ENCODE measurements around the gene WDR36.
"Not testable (repeated sequence)": the region's sequence is repeated elsewhere in the genome, so short reads cannot be mapped to it uniquely, and the experiment has no call there.

WDR36 gene

DNA sequence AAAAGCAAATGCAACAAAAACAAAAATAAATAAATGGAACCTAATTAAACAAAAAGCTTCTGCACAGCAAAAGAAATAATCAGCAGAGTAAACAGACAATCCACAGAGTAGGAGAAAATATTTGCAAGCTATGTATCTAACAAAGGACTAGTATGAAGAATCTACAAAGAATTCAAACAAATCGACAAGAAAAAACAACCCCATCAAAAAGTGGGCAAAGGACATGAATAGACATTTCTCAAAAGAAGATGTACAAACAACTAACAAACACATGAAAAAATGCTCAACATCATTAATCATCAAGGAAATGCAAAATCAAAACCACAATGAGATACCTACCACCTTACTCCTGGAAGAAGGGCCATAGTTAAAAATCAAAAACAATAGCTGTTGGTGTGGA, 49.3 kb downstream of the WDR36 start:
- not testable (repeated sequence) for DNase-seq

DNA sequence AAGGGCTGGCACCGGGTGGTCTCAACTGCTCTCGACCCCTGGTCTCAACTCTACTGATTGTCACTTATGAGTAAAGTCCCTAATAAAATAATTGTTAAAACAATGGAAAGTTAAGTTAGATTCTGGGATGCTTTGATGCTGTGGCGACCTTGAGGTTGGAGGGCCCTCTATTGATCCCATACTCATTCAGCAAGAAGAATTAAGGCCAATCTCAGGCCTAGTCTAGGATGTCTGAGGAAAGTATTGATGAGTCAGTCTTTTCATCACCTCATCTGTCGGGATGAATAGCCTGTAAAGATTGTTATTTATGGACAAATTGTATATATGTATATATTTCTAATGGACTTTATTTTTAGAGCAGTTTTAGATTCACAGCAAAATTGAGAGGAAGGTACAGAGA, 50.8 kb downstream of the WDR36 start:
- no peak for DNase-seq

DNA sequence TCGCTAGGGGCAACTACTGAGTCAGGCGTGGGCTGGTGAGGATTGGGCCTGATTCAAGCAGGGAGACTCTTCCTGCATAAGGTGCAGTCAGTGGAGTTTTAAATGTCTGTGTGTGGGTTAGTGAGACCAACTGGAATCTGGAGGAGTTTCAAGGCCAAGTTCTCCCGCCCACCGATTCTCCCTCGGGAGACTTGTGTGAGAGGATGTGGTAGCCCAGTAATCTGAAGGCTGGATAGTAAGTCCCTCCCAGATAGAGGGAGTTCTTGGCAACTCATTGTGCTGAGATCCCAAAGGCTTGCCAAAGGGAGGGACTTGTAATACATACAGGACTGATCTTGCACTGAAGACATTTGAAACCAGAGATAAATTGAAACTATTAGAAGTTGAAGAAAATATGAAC, 51.8 kb downstream of the WDR36 start:
- DNase-seq = no peak

DNA sequence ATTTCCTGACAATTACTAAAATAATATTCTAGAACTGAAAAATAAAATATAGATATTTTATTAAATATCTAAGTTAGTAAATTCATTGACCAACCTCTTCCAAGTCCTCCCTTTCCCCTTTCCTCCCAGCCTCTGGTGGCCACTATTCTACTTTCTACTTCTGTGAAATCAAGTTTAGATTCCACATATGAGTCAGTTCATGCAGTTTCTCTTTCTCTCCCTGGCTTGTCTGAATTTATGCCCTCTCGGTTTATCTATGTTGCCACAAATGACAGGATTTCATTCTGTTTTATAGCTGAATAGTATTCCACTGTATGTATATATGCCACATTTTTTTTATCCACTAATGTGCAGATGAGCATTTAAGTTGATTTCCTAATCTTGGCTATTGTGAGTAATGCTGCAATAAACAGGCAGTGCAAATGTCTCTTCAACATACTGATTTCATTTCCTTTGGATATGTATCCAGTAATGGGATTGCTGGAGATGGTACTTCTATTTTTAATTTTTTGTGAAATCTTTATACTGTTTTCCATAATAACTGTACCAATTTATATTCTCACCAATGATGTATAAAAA, 52.3 kb downstream of the WDR36 start:
- DNase-seq = peak; percentile 57

DNA sequence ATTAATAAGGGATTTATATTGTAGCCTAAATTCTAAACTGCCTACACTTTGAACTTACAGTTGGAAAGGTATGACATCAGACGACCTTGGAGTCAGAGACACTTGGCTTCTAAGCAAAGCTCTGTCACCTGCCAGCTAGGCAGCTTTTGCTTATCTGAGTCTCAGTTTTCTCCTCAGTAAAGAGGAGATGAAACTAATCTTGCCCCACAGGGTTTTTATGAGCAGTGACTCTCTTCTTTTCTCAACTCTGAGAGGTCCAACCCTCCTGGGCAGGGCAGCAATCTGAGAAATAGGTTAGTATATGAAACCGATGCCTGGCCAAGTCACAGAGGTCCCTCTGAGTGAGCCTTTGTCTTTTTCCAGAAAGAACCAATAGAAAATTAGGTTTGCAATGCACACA, 53.9 kb downstream of the WDR36 start:
- DNase-seq = no peak

DNA sequence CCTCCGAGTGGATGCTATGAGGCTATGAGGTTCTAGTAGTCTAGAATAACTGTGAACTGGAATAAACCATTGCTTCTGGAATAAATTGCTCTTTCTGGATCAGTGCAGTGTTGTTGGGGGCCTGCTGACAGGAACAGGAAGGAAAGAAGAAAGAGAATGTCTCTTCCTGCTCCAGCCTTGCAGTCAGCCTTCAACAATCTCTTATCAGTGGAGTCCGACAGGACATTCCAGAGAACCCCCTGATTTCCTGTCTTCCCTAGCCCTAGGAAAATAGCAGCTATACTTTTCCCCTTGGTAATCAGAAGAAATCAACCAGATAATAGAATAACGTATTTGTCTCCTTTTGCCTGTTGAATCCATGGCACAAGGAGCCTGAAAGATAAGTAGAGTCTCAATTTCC, 55.4 kb downstream of the WDR36 start:
- DNase-seq = no peak

DNA sequence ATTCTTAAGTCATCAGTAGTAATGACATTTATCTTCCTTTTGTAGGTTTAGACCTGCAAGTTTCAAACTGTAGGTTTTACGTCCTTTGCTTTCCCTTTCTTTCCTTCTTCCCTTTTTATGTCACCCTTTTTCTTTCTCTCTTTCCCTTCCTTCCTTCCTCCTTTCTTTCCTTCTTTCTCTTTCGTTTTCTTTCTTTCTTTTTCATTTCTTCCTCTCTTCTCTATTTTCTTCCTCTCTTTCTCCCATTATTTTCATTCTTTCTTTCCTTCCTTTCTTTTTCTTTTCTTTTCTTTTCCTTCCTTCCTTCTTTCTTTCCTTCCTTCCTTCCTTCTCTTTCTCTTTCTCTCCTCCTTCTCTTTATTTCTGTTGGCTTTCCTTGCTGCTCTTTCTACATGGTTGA, 59.9 kb downstream of the WDR36 start:
- no peak for DNase-seq

DNA sequence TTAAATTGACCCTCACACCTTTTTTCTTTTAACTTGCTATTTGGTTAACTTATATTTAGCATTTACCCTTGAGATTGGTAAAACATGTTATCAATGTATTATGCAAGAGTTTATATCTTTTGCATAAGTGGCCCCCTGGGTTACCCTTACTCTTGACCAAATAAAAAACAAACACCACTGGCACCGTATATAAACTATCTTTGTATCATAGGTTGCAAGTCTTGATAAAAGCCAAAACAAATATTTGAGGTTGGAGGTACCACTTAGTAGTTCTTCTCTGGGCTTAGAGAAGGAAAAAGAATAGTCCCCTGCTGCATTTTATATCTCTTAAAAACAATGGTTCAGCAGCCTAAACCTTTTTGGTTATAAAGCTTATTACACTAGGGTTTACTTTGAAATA, 61.3 kb downstream of the WDR36 start:
- DNase-seq = no peak

DNA sequence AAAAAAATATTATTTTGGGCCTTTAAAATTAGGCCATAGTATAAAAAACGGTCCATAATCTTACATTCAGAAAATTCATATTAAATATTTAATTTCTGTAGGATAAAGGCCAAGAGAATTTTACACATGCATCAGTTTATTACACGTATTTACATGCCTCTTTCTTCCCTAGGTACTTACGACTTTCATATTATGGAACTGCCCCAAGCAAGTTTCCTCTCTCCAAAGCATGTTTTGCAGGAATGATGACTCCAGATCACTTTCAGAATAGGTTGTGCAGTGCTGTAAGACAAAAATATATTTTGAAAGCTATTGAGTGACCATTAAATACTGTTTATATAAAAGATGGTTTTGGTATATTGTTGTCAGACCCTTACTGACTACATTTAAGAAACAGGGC, 61.8 kb downstream of the WDR36 start:
- no peak for DNase-seq

DNA sequence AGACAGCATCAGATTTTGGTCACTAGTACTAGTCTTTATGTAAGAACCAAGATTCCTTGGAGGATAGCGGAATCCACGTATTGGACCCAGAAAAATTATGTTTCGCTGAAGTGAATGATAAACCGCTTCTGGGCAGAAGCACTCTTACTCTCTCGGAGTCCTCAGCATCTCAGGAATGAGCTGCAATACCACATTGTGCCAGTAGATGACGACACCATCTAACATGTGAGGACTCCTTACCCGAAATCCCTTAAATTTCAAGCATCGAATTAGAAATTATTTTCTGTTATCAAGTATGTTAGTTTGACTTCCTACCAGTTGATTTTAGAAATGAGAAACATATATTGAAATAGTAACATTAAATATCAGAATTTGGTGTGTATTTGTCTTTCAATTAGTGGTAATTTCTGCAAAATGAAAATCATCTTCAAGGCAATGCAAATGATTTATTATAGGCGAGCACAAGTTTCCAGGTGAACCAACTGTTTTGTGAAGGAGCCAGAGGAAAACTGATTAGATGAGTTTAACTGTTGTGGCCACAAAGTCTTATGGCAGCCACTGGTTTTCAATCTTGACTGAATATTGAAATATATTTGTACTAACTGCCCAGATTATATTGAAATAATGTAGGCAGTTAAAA, 66.1 kb downstream of the WDR36 start:
- DNase-seq = peak; percentile 81

DNA sequence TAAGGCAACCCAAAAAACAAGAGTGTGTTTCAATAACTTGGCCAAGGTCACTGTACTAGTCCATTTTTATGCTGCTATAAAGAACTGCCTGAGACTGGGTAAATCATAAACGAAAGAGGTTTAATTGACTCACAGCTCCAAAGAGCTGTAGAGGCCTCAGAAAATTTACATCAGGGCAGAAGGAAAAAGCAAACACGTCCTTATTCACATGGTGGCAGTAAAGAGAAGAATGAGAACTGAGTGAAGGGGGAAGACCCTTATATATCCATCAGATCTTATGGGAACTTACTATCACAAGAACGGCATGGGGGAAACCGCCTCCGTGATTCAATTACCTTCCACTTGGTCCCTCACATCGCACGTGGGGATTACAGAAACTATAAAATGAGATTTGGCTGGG, 67.7 kb downstream of the WDR36 start:
- no peak for DNase-seq

DNA sequence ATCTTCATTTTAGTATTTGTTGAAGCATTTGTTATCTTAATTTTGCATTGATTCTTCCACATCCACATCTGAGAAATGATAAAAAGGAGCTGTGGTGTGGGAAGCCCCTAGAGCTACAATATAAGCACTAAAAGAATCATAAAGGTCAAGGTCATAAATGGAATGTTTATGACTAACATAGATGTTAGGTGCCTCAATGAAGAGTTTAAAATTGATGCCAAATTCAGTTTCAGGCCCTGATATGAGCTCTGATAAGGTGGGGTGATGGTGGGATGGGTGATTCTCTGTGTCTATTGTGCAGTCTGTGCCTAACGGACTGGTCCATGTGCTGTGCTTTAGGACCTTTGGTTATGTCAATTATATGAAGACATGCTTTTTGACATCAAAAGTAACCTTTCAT, 70.9 kb downstream of the WDR36 start:
- DNase-seq = no peak

DNA sequence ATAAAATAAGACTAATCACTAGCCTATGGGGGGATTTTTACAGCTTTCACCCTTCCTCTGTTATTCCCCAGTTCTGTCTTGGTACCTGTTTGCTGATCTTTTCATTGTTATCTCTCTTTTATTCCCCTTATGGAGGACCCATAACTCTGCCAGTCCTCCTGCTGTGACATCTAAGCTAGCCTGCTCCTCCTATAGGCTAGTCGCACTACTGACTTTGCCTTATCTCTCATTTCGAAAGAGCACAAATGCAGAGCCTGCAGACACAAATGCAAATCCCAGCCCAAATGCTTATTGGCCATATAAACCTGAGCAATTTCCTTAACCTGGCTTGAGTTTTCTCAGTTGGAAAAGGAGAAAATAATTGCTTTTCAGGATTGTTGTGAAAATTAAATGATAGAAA, 72.9 kb downstream of the WDR36 start:
- DNase-seq = no peak

DNA sequence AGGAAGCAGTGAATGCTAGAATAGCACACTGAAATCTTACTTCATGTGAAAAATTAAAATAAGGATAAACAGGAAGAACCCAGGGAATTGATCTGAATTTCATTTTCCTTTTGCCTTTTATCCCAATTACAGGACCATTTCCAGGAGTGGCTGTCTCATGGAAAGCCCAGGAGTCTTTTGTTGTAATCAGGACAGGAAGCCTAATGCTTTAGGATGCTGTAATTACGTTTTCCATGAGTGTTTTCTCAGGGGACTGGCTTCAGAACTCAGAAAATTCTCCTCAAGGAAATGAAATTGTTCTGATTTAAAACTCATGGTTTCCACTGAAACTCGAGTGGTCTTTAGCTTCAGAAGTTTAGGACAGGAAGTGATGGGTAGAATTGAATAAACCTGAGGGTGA, 75.4 kb downstream of the WDR36 start:
- no peak for DNase-seq

DNA sequence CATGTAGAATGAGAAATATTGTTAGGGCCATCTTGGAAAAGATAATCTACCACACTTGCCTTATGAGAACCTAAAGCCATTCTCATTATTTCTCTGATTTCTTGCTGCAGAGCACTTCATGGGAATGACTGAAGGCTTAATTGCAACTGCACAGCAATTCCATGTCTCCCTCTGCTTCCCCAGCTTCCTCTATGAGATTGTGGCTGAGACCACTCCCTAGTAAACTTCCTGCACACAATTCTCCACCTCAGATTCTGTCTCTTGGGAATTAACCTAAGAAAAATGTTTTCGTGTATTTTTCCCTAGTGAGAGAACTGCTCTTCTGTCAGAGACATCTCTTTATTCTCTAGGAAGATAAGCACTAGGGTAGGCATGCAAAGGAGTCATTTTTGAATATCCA, 76.5 kb downstream of the WDR36 start:
- DNase-seq = no peak

DNA sequence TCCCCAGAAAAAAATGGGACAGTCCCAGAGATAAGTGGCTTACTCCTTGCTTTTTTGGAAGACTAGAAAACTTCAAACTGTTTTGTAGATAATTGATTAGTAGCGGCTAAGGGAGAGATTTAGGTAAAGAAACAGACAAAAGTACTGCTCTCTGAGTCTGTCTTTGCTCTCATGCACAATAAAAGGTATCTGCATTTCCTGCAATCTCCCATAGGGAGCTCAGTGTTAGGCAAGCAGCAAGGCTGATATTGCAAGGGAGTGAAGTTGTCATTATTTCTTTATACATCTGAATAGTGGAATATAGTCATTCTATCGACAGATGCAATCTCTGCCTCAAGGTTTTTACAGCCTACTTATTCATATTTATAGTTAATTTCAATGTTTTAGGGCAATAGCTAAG, 77.1 kb downstream of the WDR36 start:
- no peak for DNase-seq

DNA sequence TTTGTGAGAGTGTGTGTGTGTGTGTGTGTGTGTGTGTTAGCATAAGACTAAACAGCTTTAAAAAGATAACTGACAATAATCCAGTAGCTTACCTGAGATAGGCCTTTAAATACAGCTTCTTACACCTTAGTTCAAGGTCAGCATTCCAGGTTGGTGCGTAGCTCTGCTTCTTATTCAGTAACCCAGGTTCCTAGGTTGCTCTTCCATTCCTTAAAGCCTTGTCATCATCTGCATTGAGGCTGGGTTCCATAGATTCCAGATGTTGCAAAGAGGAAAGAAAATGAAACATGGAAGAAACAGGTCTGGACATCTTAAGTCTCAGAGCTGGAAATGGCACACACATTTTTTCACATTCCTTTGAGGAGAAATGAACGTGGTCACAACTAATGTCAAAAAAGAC, 78.1 kb downstream of the WDR36 start:
- DNase-seq = no peak

DNA sequence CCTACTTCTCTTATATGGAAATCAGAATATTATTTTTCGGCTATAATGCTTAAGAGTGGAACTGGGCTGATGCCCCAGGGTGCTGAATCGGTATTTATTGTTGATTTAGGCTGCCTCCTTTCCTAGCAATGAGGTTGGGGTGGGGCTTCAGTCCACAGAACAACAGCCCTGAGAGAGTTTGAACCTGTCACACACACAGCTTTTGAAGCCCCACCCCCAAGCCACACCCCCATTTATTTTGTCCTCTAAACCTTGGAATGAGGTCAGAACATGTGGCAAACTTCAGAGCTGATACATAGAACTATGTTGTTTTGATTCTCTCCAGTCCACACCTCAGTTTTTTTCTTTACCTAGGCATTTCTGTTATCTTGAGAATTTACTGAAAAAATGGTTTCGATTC, 80.4 kb downstream of the WDR36 start:
- no peak for DNase-seq

DNA sequence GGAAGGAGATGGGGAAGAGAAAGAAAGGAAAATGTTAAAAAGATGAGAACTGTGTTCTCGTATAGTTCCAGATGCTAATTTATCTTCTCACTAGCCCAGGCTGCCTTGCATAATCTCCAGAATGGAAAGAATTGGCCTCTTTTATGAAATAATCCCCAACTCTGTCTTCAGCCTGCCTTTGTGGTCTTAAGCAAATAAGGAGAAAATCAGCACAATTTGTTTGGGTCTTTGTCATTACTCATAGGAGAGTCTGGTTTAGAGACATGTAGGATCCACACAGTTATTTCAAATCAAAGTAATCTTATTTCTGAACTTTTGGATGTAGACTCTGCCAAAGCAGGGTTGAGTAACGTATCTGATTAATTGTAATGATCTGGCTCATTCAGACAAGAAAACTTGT, 81.3 kb downstream of the WDR36 start:
- no peak for DNase-seq
